PC-9 (cell line): ENCODE data around the gene CYB561. TPM values are rescaled to one million over a fixed set of nuclear protein-coding genes. Genes with fewer than 3 reads are reported as not detected.

Experiments
- BruUV-seq: library from RNA; stranded (reverse); fragments of 400-500 nt; replicated peaks from 2 replicates; lab custom pipeline; 2021; lab: Mats Ljungman, UMichigan
- CTCF ChIA-PET: fragments of 300-600 bp; sonication (Branson Sonifier 250); formaldehyde crosslinking; loops from one replicate; lab custom pipeline; 2022; ENCODE audit warnings: antibody characterized with exemption; lab: Charles Lee
- POLR2A ChIA-PET: fragments of 300-600 bp; sonication (Branson Sonifier 250); formaldehyde crosslinking; loops from one replicate; lab custom pipeline; 2022; ENCODE audit warnings: antibody characterized with exemption; ENCODE audit not compliant: unreplicated experiment; lab: Charles Lee
- DNase-seq, 2 experiments: peaks; one replicate each; pipeline versions ENCODE4 v3.0.0 to v3.0.0-alpha.2; 2015 to 2022; ENCODE audit warnings: mixed read lengths in 1 of 2
- H2AFZ ChIP-seq: fragments of 200-600 bp; sonication (generic); 2 replicates; pipeline ENCODE4 v1.8.1; 2017; ENCODE audit warnings: antibody characterized with exemption
- H3F3A ChIP-seq: fragments of 200-600 bp; sonication (generic); 2 replicates; pipeline ENCODE4 v1.8.1; 2017; ENCODE audit warnings: antibody characterized with exemption, mild to moderate bottlenecking, low read depth; ENCODE audit not compliant: insufficient read depth
- H3K27ac ChIP-seq: fragments of 200-600 bp; sonication (generic); 2 replicates; pipeline ENCODE4 v1.6.1; 2016; ENCODE audit warnings: mixed run types
- H3K27me3 ChIP-seq: fragments of 200-600 bp; sonication (generic); 2 replicates; pipeline ENCODE4 v1.6.1; 2016; ENCODE audit warnings: low read depth, mixed run types; ENCODE audit not compliant: insufficient read depth
- H3K36me3 ChIP-seq: fragments of 200-600 bp; sonication (generic); 2 replicates; pipeline ENCODE4 v1.6.1; 2016; ENCODE audit warnings: low read depth, mixed run types
- H3K4me1 ChIP-seq: fragments of 200-600 bp; sonication (generic); replicated peaks from 2 replicates; pipeline ENCODE4 v1.6.1; 2016; ENCODE audit warnings: mixed run types; ENCODE audit not compliant: insufficient read depth
- H3K4me2 ChIP-seq: fragments of 200-600 bp; sonication (generic); 2 replicates; pipeline ENCODE4 v1.6.1; 2017; ENCODE audit warnings: mixed run types
- H3K4me3 ChIP-seq: fragments of 200-600 bp; sonication (generic); 2 replicates; pipeline ENCODE4 v1.6.1; 2016; ENCODE audit warnings: mixed run types
- H3K79me2 ChIP-seq: fragments of 200-600 bp; sonication (generic); 2 replicates; pipeline ENCODE4 v1.6.1; 2017; ENCODE audit warnings: low read depth, mixed run types
- H3K9me2 ChIP-seq: fragments of 200-600 bp; sonication (generic); 2 replicates; pipeline ENCODE4 v1.8.1; 2017; ENCODE audit warnings: mild to moderate bottlenecking; ENCODE audit not compliant: insufficient read depth
- H3K9me3 ChIP-seq: fragments of 200-600 bp; sonication (generic); 2 replicates; pipeline ENCODE4 v1.8.1; 2016; ENCODE audit warnings: low read depth; ENCODE audit not compliant: insufficient read depth
- H4K20me1 ChIP-seq: fragments of 200-600 bp; sonication (generic); 2 replicates; pipeline ENCODE4 v1.8.1; 2017; ENCODE audit not compliant: insufficient read depth
- EZH2 ChIP-seq: fragments of 200-600 bp; sonication (generic); IDR thresholded peaks from 2 replicates; pipeline ENCODE4 v1.8.0; 2017; ENCODE audit warnings: antibody characterized with exemption, low read depth
- intact Hi-C: fragments of 100-400 bp; cut with micrococcal nuclease; formaldehyde crosslinking; loops from one replicate; pipeline ENCODE4 v1.10.0; 2022; ENCODE audit not compliant: unreplicated experiment
- total RNA-seq: library from RNA; stranded (reverse); gene quantifications from 2 replicates; pipeline ENCODE4 v1.2.3, GENCODE V29; 2021
- TF ChIP-seq, protein P1 (sequence below): fragments of 200-600 bp; sonication (generic); conservative IDR thresholded peaks from 2 replicates; pipeline ENCODE4 v1.6.1; 2017; ENCODE audit warnings: mixed run types, antibody characterized with exemption, mild to moderate bottlenecking, moderate library complexity

The CYB561 gene
- total RNA-seq, 1 experiment from 2014 or later = 71.6 TPM

DNA sequence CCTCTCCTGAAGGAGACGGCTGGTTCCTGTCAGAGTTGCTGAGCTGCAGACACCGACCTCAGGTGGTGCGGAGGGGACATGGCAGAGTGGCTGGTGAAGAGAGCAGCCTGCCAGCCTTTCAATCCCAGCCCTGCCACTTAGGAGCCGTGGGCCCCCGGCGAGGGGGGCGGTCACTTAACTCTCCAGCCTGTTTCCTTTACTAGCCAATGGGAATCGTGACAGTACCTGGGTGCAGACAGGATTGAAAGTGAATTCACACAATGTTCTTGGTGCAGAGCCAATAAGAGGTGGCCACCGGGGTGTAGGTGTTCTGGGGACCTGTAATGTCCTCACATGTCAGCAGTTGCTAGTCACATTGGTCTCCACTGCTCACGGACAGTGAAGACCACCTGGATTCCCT lies 44.2 kb upstream of the CYB561 start:
- DNase-seq = no peak
- Histone ChIP-seq H3K36me3 (no peaks in the 10 kb centered on the region), H3K4me1 (no peaks in the 10 kb centered on the region), H2AFZ (no peak overlapping the region), H3K9me2 (no peaks in the 10 kb centered on the region), H3K9me3 (no peaks in the 10 kb centered on the region), H4K20me1 (no peaks in the 10 kb centered on the region), H3K4me3 (no peak overlapping the region), H3F3A (no peaks in the 10 kb centered on the region), H3K27me3 (peaks cover 73% of the 10 kb centered on the region), H3K4me2 (no peak overlapping the region), H3K79me2 (no peaks in the 10 kb centered on the region), H3K27ac (no peak overlapping the region)
- TF ChIP-seq, protein P1, sequence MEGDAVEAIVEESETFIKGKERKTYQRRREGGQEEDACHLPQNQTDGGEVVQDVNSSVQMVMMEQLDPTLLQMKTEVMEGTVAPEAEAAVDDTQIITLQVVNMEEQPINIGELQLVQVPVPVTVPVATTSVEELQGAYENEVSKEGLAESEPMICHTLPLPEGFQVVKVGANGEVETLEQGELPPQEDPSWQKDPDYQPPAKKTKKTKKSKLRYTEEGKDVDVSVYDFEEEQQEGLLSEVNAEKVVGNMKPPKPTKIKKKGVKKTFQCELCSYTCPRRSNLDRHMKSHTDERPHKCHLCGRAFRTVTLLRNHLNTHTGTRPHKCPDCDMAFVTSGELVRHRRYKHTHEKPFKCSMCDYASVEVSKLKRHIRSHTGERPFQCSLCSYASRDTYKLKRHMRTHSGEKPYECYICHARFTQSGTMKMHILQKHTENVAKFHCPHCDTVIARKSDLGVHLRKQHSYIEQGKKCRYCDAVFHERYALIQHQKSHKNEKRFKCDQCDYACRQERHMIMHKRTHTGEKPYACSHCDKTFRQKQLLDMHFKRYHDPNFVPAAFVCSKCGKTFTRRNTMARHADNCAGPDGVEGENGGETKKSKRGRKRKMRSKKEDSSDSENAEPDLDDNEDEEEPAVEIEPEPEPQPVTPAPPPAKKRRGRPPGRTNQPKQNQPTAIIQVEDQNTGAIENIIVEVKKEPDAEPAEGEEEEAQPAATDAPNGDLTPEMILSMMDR = no peak
- TF ChIP-seq EZH2 = no peak
- POLR2A ChIA-PET = no interaction called here
- CTCF ChIA-PET = no interaction called here
- intact Hi-C loops = no loop called here
- no TSS peak for BruUV-seq

DNA sequence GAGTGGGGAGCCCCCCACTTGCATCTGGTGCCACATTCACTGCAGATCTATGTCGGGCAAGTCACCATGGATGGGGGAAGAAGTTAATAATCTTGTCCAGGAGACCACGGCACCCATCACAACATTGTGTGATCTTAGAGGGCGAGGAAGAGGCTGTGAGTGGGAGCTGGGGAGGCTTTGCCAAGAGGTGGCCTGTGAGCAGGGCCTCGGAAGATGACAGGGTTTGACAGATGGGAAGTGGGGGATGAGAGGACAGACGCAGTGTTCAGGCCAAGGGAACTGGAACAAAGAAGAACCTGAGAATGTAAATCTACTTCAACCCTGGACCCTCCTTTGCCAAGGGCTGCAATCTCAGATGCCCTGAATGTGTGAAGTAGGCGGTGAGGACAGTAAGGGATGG lies 43.2 kb upstream of the CYB561 start:
- no peak overlapping the region for H3K4me3 ChIP-seq
- H3K27ac ChIP-seq = no peak overlapping the region
- CTCF ChIA-PET = interaction anchor here (0.6 kb wide), 1 partner anchor 464 kb away, joined by 20 read pairs; no protein-coding TSS in a partner anchor
- H3K4me1 ChIP-seq = no peaks in the 10 kb centered on the region
- no peaks in the 10 kb centered on the region for H3K36me3 ChIP-seq
- peaks cover 63% of the 10 kb centered on the region for H3K27me3 ChIP-seq
- H3K4me2 ChIP-seq = no peak overlapping the region
- POLR2A ChIA-PET = no interaction called here
- H3F3A ChIP-seq = no peaks in the 10 kb centered on the region
- BruUV-seq = no TSS peak
- H2AFZ ChIP-seq = no peak overlapping the region
- no peaks in the 10 kb centered on the region for H3K79me2 ChIP-seq
- no peak for TF ChIP-seq EZH2
- TF ChIP-seq, protein P1 = no peak
- no peaks in the 10 kb centered on the region for H3K9me2 ChIP-seq
- no peak for DNase-seq
- intact Hi-C loops = no loop called here
- no peaks in the 10 kb centered on the region for H4K20me1 ChIP-seq
- H3K9me3 ChIP-seq = no peaks in the 10 kb centered on the region

DNA sequence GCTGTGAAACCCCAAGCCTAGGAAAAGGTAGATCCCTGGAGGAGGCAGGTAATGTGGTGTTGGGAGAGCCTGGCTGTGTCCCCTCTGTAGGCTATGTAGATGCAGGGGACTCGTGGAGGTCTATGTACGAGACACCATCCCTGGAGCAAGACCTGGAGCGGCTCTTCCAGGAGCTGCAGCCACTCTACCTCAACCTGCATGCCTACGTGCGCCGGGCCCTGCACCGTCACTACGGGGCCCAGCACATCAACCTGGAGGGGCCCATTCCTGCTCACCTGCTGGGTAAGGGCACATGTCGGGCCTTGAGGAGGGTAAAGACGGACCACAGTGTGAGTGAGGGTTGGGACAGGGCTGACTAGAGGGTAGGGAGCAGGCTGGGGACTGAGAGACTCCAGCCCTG lies 42.7 kb upstream of the CYB561 start:
- no TSS peak for BruUV-seq
- no peaks in the 10 kb centered on the region for H3K9me3 ChIP-seq
- no peaks in the 10 kb centered on the region for H3K36me3 ChIP-seq
- peaks cover 60% of the 10 kb centered on the region for H3K27me3 ChIP-seq
- TF ChIP-seq, protein P1 = no peak
- no peak for TF ChIP-seq EZH2
- no peaks in the 10 kb centered on the region for H3F3A ChIP-seq
- no peak for DNase-seq
- H3K9me2 ChIP-seq = no peaks in the 10 kb centered on the region
- no peak overlapping the region for H3K27ac ChIP-seq
- ChIA-PET CTCF (interaction anchor here (0.5 kb wide), 1 partner anchor 850 kb away, joined by 3 read pairs; no protein-coding TSS in a partner anchor), POLR2A (no interaction called here)
- no peak overlapping the region for H3K4me3 ChIP-seq
- no peaks in the 10 kb centered on the region for H4K20me1 ChIP-seq
- intact Hi-C loops = no loop called here
- H3K4me1 ChIP-seq = no peaks in the 10 kb centered on the region
- no peak overlapping the region for H3K4me2 ChIP-seq
- H2AFZ ChIP-seq = no peak overlapping the region
- H3K79me2 ChIP-seq = no peaks in the 10 kb centered on the region
